H1 (cell line): ENCODE data around the gene DNAJA1. TPM values are rescaled to one million over a fixed set of nuclear protein-coding genes. Genes with fewer than 3 reads are reported as not detected.

Experiments used
- BACH1 ChIP-seq: IDR thresholded peaks from 2 replicates; pipeline ENCODE4 v1.6.1; 2012; ENCODE audit warnings: low read length, improper control_type of control experiment
- CBX5 ChIP-seq: fragments of 300-800, 300-1000 bp; sonication (generic); IDR thresholded peaks from 2 replicates; pipeline ENCODE4 v1.7.1; 2016; ENCODE audit warnings: antibody characterized with exemption, low read length, low read depth
- CHD7 ChIP-seq: fragments of 300-600 bp; sonication (generic); IDR thresholded peaks from 2 replicates; pipeline ENCODE4 v1.7.1; 2012; ENCODE audit warnings: low read length, moderate library complexity, mild to moderate bottlenecking, inconsistent platforms; ENCODE audit not compliant: insufficient replicate concordance
- EGR1 ChIP-seq: IDR thresholded peaks from 2 replicates; pipeline ENCODE4 v1.6.1; 2011; ENCODE audit warnings: low read depth, low read length, borderline replicate concordance
- GABPA ChIP-seq: IDR thresholded peaks from 2 replicates; pipeline ENCODE4 v1.6.1; 2011; ENCODE audit warnings: mild to moderate bottlenecking, low read length, moderate library complexity, borderline replicate concordance; ENCODE audit not compliant: insufficient read depth
- POLR2A ChIP-seq, 2 experiments: IDR thresholded peaks; 1 replicate in 1 of 2; 2 replicates in 1 of 2; pipeline ENCODE4 v1.6.1; 2011; ENCODE audit warnings: low read depth in 2 of 2, low read length in 2 of 2, mild to moderate bottlenecking in 2 of 2; ENCODE audit errors: control extremely low read depth in 1 of 2
- POLR2AphosphoS5 ChIP-seq: IDR thresholded peaks from 2 replicates; pipeline ENCODE4 v1.6.1; 2011; ENCODE audit warnings: low read depth, low read length
- RBBP5 ChIP-seq: IDR thresholded peaks from 2 replicates; pipeline ENCODE4 v1.7.1; 2012; ENCODE audit warnings: low read depth, mild to moderate bottlenecking, inconsistent platforms, low read length, moderate library complexity, borderline replicate concordance
- SIN3A ChIP-seq, 2 experiments: IDR thresholded peaks in 1 of 2; conservative IDR thresholded peaks in 1 of 2; 2 replicates each; pipeline ENCODE4 v1.6.1; 2011 to 2012; ENCODE audit warnings: low read length in 2 of 2, improper control_type of control experiment in 1 of 2, low read depth in 1 of 2, mild to moderate bottlenecking in 1 of 2
- SP4 ChIP-seq: IDR thresholded peaks from 2 replicates; pipeline ENCODE4 v1.6.1; 2012; ENCODE audit warnings: low read length, inconsistent platforms
- polyA plus RNA-seq, 7 experiments: library from polyadenylated mRNA; depleted of rRNA in 3 of 7; stranded (reverse) in 5 of 7; unstranded in 2 of 7; fragments of >200 nt in 5 of 7; fragments of 200-250 nt in 2 of 7; gene quantifications; 1 replicate in 5 of 7; 2 replicates in 1 of 7; 4 replicates in 1 of 7; pipeline versions ENCODE4 v1.2.1 to v1.2.3, GENCODE V29; 2011 to 2013; ENCODE audit warnings: missing spikeins in 2 of 7, mixed read lengths in 2 of 7
- total RNA-seq: library from RNA; stranded (reverse); fragmentation: NEBNext Ultra II Directional; extraction: Animal tissue kit (Norgen Biotek cat#: 25700); gene quantifications from 2 replicates; pipeline ENCODE4 v1.2.1, GENCODE V29; 2021

The DNAJA1 gene
- total and polyA plus RNA-seq, 2 of the 8 experiments (the other 6 are each of a cell fraction or from before 2014, with no cell fraction given) = 54.4 to 159 TPM

GRCh38 chr9:33007755-33008154 lies 17.3 kb upstream of the DNAJA1 start (continued):
- TF ChIP-seq CHD7 (no peak), CBX5 (no peak), BACH1 (no peak), POLR2A (IDR thresholded peaks at IDR 0.05; ENCODE audit: control extremely low read depth in 1 of 2, low read depth in 2 of 2, low read length in 2 of 2) (no peak), RBBP5 (no peak), POLR2AphosphoS5 (no peak), SIN3A (conservative IDR thresholded peaks at IDR 0.05 in 1 of 2, IDR thresholded peaks at IDR 0.05 in 1 of 2; ENCODE audit: low read depth in 1 of 2, low read length in 2 of 2) (no peak), EGR1 (no peak), SP4 (no peak), GABPA (no peak)
